Urothelium cell line (cell line): ENCODE results near the gene IL16.

Experiments
- DNase-seq: peaks from one replicate; pipeline ENCODE4 v3.0.0; 2011; ENCODE audit warnings: low spot score, mixed read lengths
- FAIRE-seq: peaks from 2 replicates; lab custom pipeline; 2011; peaks lifted over from hg19 to GRCh38; lab: Jason Lieb, UNC

The IL16 gene

GRCh38 chr15:81174125-81174791, 22.4 kb upstream of the IL16 start:
- FAIRE-seq = no peak
- DNase-seq = no peak

GRCh38 chr15:81174792-81175327, 21.8 kb upstream of the IL16 start:
- DNase-seq (no peak), FAIRE-seq (no peak)

- FAIRE-seq = peak; percentile 94
- no peak for DNase-seq
Measured at GRCh38 chr15:81175496-81175895, 21.2 kb upstream of the IL16 start.

GRCh38 chr15:81176291-81176893, 20.3 kb upstream of the IL16 start:
- FAIRE-seq (no peak), DNase-seq (no peak)

- FAIRE-seq (no peak), DNase-seq (no peak)
Measured at GRCh38 chr15:81178365-81178764, 18.3 kb upstream of the IL16 start.

GRCh38 chr15:81181220-81181619, 15.5 kb upstream of the IL16 start:
- FAIRE-seq (no peak), DNase-seq (no peak)

- no peak for FAIRE-seq
- DNase-seq = no peak
Measured at GRCh38 chr15:81182031-81182755, 14.5 kb upstream of the IL16 start.

GRCh38 chr15:81182756-81183438, 13.8 kb upstream of the IL16 start:
- no peak for FAIRE-seq
- DNase-seq = no peak

- FAIRE-seq (no peak), DNase-seq (no peak)
Measured at GRCh38 chr15:81183439-81183775, 13.3 kb upstream of the IL16 start.

GRCh38 chr15:81184188-81184587, 12.5 kb upstream of the IL16 start:
- FAIRE-seq (no peak), DNase-seq (no peak)

- DNase-seq (no peak), FAIRE-seq (no peak)
Measured at GRCh38 chr15:81185631-81186295, 10.9 kb upstream of the IL16 start.

GRCh38 chr15:81188354-81188753, 8.3 kb upstream of the IL16 start:
- no peak for DNase-seq
- no peak for FAIRE-seq

- FAIRE-seq (no peak), DNase-seq (peak; percentile 40)
Measured at GRCh38 chr15:81189583-81190283, 6.9 kb upstream of the IL16 start.

- FAIRE-seq (no peak), DNase-seq (no peak)
Measured at GRCh38 chr15:81190922-81191507, 5.7 kb upstream of the IL16 start.

GRCh38 chr15:81191701-81192100, 5.0 kb upstream of the IL16 start:
- DNase-seq (no peak), FAIRE-seq (no peak)

GRCh38 chr15:81194723-81195122, 2.0 kb upstream of the IL16 start:
- DNase-seq (no peak), FAIRE-seq (no peak)

GRCh38 chr15:81195339-81195864, 1.3 kb upstream of the IL16 start:
- FAIRE-seq (no peak), DNase-seq (no peak)

- DNase-seq (no peak), FAIRE-seq (no peak)
Measured at GRCh38 chr15:81197255-81197630, 564 bp downstream of the IL16 start.

- DNase-seq (no peak), FAIRE-seq (no peak)
Measured at GRCh38 chr15:81197688-81198281, 1.1 kb downstream of the IL16 start.
